NCI-H748 (cell line): ENCODE results near the gene FGFR2.

Source experiments
- DNase-seq: peaks from one replicate; lab custom pipeline; 2025; ENCODE audit not compliant: unreplicated experiment; lab: John Stamatoyannopoulos, UW

FGFR2 gene

GRCh38 chr10:121459279-121459621 lies 139.0 kb downstream of the FGFR2 start:
- no peak for DNase-seq

- DNase-seq = peak; percentile 1
Measured at GRCh38 chr10:121457729-121458128, 140.5 kb downstream of the FGFR2 start.

DNA sequence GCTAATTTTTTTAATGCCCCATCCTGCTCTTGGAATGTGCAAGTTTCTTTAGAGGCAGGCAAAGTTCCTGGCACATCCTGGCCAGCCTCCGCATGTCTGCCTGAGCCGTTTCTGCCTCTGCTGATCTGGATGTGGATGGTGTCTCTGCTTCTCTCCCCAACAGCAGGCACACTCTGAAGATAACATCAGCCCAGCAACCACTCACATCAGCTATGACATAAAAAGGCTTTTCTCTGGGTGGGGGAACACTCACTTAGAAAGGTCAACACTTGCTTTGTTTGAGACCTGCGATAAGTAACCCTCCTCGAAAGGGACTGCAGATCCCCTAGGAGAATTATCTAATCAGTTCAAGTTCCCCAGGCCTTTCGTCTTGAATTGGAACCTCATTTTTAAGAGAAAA lies 142.9 kb downstream of the FGFR2 start:
- no peak for DNase-seq

- no peak for DNase-seq
Measured at GRCh38 chr10:121454781-121455180, 143.5 kb downstream of the FGFR2 start.

- no peak for DNase-seq
Measured at GRCh38 chr10:121453160-121453559, 145.1 kb downstream of the FGFR2 start.

GRCh38 chr10:121452581-121452980 lies 145.7 kb downstream of the FGFR2 start:
- DNase-seq = no peak

DNA sequence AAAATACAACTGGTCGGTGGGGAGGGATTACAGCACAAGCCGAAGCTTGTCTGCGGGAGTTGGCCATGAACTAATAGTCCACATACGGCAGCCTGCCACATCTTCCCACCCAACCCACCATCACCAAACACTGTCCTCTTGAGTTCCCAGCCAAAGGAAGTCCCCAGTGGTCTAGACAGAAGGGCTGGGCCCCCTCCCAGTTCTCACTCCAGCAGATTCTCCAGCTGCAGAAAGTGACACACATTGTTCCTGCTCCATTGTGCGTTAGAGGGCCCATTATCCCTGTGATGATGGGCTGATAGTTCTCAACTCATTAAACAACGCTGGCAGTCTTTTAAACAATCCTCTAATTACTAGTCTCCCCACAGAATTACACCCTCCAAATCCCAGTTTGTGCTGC lies 148.0 kb downstream of the FGFR2 start:
- DNase-seq = peak; percentile 61

- DNase-seq = no peak
Measured at GRCh38 chr10:121449482-121449924, 148.7 kb downstream of the FGFR2 start.

GRCh38 chr10:121448766-121449421 lies 149.3 kb downstream of the FGFR2 start:
- no peak for DNase-seq

- DNase-seq = no peak
Measured at GRCh38 chr10:121444520-121445165, 153.6 kb downstream of the FGFR2 start.

GRCh38 chr10:121442086-121442935 lies 155.9 kb downstream of the FGFR2 start:
- no peak for DNase-seq

- no peak for DNase-seq
Measured at GRCh38 chr10:121440461-121440860, 157.8 kb downstream of the FGFR2 start.

GRCh38 chr10:121438333-121438732 lies 159.9 kb downstream of the FGFR2 start:
- no peak for DNase-seq

DNA sequence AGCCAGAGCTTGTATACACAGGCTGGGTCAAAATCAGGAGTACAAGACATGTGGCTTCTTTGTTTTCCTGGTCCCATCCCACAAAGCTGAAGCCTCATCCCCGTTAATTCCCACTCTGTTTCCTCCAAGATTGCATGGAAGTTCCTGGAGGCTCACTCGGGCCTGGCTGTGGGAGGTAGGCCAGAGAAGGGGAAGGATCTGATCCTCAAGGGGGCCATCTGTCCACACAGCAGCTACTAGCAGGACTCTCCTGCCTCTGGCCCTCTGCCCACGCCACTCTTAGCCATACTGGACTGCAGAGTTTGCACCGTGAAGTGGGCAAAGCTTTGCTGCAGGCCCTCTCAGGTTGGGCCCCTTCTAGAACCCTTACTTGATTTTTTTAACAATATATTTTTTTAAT lies 160.6 kb downstream of the FGFR2 start:
- DNase-seq = no peak

DNA sequence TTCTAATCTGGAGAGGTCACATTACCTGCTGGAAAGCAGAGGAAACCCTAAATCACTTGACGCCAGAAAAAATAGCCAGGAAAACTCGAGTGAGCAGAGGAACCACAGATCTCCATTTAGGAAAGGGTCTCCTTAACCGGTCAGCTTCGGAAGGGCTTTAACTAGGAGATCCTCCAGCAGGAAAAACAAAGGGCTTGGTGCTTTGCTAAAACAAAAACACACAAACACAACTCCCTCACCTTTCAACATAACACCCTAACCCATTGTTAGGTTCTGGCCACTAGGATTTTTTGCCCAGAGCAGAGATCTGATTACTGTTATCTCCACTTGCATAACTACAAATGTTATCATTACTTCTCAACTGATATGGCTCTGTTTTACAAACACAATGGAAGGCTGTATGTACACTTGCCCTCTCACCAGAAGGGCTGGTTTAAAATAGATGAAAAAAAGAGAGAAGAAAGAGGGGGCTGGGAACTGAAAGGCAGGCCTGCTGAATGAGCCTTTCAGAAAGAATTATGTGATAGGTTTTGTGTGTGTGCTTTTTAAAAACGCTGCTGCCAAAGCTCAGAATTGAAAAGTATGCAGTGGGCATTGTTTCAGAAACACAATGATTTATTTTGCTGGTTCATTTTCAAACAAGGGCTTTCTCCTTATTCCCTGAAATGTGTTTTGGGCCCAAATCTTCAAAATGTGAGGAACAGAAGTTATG lies 161.5 kb downstream of the FGFR2 start:
- DNase-seq = no peak

GRCh38 chr10:121436281-121436629 lies 162.0 kb downstream of the FGFR2 start:
- DNase-seq = no peak

DNA sequence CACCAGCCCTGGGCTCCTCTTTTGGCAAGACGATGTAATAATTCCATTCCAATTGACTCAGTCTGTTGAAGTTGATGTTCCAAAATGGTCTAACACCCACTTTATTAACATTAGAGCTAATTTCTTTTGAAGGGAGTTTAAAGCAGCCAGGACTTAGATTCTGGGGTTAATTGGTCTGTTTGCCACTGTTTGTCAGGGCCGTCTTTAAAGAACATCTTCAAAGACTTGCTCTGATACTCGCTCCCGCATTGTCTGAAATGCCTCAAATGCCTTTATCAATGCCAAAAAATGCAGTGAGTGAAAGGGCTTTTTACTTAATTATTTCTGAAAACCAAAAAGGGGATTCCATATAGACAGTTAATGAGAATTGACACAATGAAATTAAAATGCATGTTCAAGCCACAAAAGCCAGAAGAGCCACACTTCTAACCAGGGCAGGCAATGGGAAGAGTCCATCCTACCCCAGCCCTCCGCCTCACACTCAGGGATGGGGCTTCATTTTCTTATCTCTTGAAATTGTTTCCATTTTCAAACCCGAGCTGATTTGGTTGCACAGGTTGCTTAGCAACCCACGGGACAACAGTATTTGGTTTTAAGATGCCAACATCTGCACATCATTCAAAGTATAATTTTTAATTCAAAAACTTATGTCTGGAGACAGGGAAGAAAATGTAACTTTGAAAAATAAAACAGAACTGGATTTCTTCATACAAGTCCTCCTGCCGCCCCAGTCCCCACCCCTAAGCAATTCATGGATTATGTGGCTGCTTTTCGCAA lies 163.0 kb downstream of the FGFR2 start:
- DNase-seq = no peak

- no peak for DNase-seq
Measured at GRCh38 chr10:121433965-121434364, 164.3 kb downstream of the FGFR2 start.

DNA sequence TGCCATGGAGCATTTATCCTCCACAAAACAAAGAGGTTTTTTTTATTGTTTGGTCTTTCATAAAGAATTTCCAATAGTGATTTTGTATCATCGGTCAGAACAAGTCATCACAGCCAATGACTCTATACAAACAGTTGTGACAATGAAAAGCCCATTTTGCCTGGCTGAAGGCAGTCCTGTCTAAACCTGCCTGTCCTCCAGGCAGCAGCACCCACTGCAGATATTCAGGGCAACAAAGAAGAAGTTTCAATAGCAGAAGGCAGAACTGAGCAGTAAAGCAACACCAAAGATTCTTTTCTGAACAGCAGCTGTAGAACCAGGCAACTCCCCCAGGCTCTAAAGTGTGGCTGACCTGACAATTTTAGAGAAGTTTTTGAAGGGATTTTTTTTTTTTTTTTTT lies 169.4 kb downstream of the FGFR2 start:
- DNase-seq = no peak
